Left renal cortex interstitium (tissue), 4 donors: ENCODE data around the gene SLC25A5. TPM values are rescaled to one million over a fixed set of nuclear protein-coding genes. Genes with fewer than 3 reads are reported as not detected.
"Not testable (repeated sequence)": the region's sequence is repeated elsewhere in the genome, so short reads cannot be mapped to it uniquely, and the experiment has no call there.

Experiments used
- DNase-seq, 4 donors: peaks; one replicate each; pipeline ENCODE4 v3.0.0-alpha.2; 2013; ENCODE audit warnings: low read depth in 4 of 4, low spot score in 2 of 4, missing footprints in 1 of 4
- polyA plus RNA-seq, 4 donors: library from polyadenylated mRNA; unstranded; fragments of 120-200 nt; gene quantifications; one replicate each; pipeline ENCODE4 v1.2.1, GENCODE V29; 2013; ENCODE audit not compliant: insufficient read length in 4 of 4

The SLC25A5 gene
- polyA plus RNA-seq, result 100 to 1,000 TPM; 308 to 363 (median 338) TPM

- peak in 3 of 4 donors; percentile 39 to 59 (median 48) for DNase-seq
Observed at GRCh38 chrX:119467842-119468550, at the start of gene SLC25A5. TSS of gene SLC25A5 (plus strand) at chrX:119468444. CDS start at chrX:119468516, 72 bp downstream.

GRCh38 chrX:119419146-119419545 lies 49.1 kb upstream of the SLC25A5 start:
- DNase-seq, result no peak

GRCh38 chrX:119419898-119420297 lies 48.3 kb upstream of the SLC25A5 start:
- no peak for DNase-seq

GRCh38 chrX:119421016-119421705 lies 47.1 kb upstream of the SLC25A5 start:
- no peak for DNase-seq

GRCh38 chrX:119423631-119424030 lies 44.6 kb upstream of the SLC25A5 start:
- no peak for DNase-seq

- no peak for DNase-seq
Observed at GRCh38 chrX:119424999-119425398, 43.2 kb upstream of the SLC25A5 start.

GRCh38 chrX:119427024-119427794 lies 41.0 kb upstream of the SLC25A5 start:
- DNase-seq, result no peak

GRCh38 chrX:119427795-119428185 lies 40.5 kb upstream of the SLC25A5 start:
- DNase-seq, result no peak

- DNase-seq, result no peak
Observed at GRCh38 chrX:119429471-119429870, 38.8 kb upstream of the SLC25A5 start.

GRCh38 chrX:119441295-119441694 lies 26.9 kb upstream of the SLC25A5 start:
- DNase-seq, result not testable (repeated sequence)

- no peak for DNase-seq
Observed at GRCh38 chrX:119442286-119442685, 26.0 kb upstream of the SLC25A5 start.

- no peak for DNase-seq
Observed at GRCh38 chrX:119453202-119453601, 15.0 kb upstream of the SLC25A5 start.

GRCh38 chrX:119455264-119455663 lies 13.0 kb upstream of the SLC25A5 start:
- DNase-seq, result no peak

GRCh38 chrX:119459181-119459580 lies 9.1 kb upstream of the SLC25A5 start:
- no peak for DNase-seq

GRCh38 chrX:119465555-119465954 lies 2.7 kb upstream of the SLC25A5 start:
- no peak for DNase-seq

- no peak for DNase-seq
Observed at GRCh38 chrX:119466970-119467369, 1.3 kb upstream of the SLC25A5 start.

GRCh38 chrX:119467433-119467832 lies 811 bp upstream of the SLC25A5 start:
- DNase-seq, result no peak

- DNase-seq, result peak in 3 of 4 donors; percentile 52 to 74 (median 63)
Observed at GRCh38 chrX:119468551-119469312, 488 bp downstream of the SLC25A5 start.

- DNase-seq, result no peak
Observed at GRCh38 chrX:119469313-119469635, 1.0 kb downstream of the SLC25A5 start.

- DNase-seq, result no peak
Observed at GRCh38 chrX:119474615-119475388, 6.6 kb downstream of the SLC25A5 start.
